GF-D8 (cell line): ENCODE measurements around the gene GULP1.
"Not testable (repeated sequence)": the region's sequence is repeated elsewhere in the genome, so short reads cannot be mapped to it uniquely, and the experiment has no call there.

Experiments used
- DNase-seq: peaks from one replicate; lab custom pipeline; 2025; lab: John Stamatoyannopoulos, UW

GULP1 gene

GRCh38 chr2:188527141-188527540 is 235.5 kb downstream of the GULP1 start:
- DNase-seq, result no peak

DNA sequence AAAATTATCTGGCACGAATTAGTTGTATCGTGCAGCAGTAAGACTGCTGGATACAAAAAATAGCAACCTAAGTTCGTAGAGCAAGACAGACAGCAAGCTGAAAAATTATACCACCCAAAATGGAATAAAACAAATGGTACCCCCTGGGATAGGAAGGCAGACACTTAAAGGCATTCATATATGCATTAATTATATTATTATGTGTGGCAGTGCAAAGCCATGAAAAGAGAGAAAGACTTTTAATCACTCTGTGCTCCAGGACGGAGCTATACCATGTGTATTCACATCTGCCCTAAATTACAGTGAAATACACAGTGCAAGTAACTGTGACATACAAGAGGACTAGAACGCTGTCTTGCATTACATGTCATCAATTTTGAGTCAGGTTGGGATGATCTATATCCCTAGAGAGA is 235.9 kb downstream of the GULP1 start:
- DNase-seq, result no peak

DNA sequence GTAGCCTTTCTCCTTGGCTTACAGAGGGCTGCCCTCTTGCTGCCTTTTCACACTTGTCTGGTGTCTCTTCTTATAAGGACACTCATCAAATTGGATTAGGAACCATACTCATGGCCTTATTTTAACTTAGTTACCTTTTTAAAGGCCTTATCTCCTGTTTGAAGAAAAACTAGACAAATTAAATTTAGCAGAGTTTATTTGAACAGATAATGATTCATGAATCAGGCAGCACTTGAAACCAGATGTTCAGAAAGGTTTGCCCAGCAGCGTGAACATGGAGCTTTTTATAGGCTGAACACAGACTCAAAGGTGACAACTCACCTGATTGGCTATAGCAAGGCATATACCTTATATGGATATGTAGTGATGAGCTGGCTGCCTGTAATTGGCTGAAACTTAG is 238.0 kb downstream of the GULP1 start:
- DNase-seq, result no peak

DNA sequence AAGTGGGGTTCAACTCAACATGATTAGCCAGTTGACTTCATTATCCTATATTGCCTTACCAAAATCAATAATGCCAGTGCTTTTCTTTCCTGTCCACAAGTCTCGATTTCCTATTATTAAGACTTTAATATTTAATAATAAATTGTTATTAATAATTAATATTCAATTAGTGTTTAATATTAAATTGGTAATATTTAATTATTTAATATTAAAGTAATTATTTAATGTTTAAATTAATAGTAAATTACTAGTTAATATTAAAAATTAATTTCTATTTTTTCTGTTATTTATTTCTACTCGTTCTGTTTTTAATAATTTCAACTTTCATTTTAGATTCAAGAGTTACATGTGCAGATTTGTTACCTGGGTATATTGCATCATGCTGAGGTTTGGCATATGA is 243.2 kb downstream of the GULP1 start:
- no peak for DNase-seq

GRCh38 chr2:188551671-188552070 is 260.0 kb downstream of the GULP1 start:
- no peak for DNase-seq

- DNase-seq, result no peak
Observed at GRCh38 chr2:188557081-188557480, 265.4 kb downstream of the GULP1 start.

- not testable (repeated sequence) for DNase-seq
Observed at GRCh38 chr2:188559455-188559854, 267.8 kb downstream of the GULP1 start.

GRCh38 chr2:188561473-188561979 is 269.9 kb downstream of the GULP1 start:
- no peak for DNase-seq

GRCh38 chr2:188569431-188570165 is 277.9 kb downstream of the GULP1 start:
- no peak for DNase-seq

DNA sequence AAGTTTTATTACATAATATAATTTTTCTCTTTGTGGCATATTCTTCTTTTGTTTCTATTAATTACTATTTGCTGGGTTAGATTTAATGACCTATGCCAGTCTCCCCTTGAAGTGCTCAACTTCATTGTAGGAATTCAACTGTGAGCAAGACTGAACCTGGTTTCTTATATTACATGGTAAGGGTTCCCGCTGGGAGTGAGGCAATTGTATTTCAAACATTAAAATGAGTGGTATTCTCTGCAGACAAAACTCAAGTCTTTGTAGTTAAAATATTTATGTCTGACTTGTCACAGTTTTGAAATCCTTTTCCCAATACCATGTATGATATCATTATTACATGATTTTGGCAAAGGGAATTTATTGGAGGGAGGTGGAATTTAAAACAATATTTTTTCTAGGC is 278.7 kb downstream of the GULP1 start:
- DNase-seq, result no peak

- no peak for DNase-seq
Observed at GRCh38 chr2:188571543-188572303, 280.0 kb downstream of the GULP1 start.

GRCh38 chr2:188572592-188572991 is 280.9 kb downstream of the GULP1 start:
- no peak for DNase-seq

- no peak for DNase-seq
Observed at GRCh38 chr2:188573453-188573852, 281.8 kb downstream of the GULP1 start.

- no peak for DNase-seq
Observed at GRCh38 chr2:188576006-188576405, 284.3 kb downstream of the GULP1 start.

- DNase-seq, result no peak
Observed at GRCh38 chr2:188576651-188577050, 285.0 kb downstream of the GULP1 start.

DNA sequence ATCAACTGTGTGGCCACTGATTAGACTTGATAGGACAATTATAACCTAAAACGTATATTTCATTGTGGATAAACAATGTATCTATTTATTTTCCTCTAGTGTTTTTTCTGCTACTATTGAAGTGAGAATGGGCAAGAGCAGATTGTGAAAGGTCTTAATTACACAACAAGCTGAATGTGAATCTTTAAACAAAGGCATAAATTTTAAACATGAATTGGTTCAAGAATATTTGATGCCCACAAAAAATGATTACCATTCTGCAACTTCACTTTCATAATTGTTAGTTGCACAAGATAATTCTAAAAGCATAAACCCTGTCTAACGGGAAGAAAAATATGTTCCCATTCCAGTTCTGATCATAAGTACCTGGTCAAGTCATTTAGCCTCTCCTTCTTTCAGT is 285.6 kb downstream of the GULP1 start:
- no peak for DNase-seq

- DNase-seq, result no peak
Observed at GRCh38 chr2:188580738-188581137, 289.1 kb downstream of the GULP1 start.

DNA sequence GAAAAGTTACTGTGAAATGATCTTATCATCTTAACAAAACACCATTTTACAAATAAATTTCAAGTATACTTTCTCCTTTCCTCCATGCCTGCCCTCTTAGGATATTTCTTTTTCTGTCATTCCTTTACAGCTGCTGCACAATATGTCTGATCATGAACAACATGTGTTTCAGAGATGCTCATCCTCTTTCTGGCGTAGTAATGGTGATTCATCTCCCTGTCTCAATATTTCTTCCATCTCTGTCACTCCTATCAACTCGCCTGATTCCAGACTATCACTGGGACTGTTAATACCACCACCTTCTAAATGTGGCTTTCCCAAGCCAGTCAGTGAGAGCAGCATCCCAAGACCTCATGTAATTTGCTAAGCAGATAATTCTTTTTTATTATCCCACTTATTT is 290.5 kb downstream of the GULP1 start:
- DNase-seq, result no peak

DNA sequence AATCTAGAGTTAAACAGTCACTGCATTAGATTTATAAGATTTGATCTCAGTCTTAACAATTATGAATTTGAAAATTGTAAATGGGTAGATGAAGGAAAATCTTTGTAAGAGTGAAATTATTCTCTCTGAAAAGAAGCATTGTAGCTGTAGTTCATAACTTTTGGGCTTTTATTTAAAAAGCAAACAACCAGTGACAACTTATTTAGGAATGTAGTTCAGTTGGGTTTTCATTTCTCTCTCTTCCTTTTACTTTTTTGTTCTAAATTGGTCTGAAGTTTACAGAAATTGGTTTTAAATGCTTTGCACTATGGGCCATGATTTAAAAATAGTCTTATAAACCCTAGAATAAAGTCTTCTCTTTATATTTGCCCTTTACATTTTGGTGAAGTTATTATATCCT is 296.6 kb downstream of the GULP1 start:
- no peak for DNase-seq

DNA sequence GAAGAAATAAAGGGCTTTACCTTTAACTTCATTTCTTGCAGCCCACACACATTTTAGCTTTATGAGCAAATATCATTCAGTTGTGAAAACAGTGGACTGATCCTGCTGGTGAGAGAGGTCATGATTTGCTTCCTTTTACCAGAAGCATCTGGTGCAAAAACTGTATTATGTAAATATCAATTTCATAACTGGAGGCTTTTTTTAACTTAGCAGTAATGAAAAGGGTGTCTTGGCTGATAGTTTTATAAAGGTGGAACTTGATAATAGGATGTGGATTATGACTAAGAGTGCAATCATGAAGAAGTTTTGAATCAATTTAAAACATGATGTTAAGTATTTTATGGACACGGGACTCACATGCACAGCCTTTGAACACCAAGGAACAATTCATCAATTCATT is 304.4 kb downstream of the GULP1 start:
- DNase-seq, result no peak

DNA sequence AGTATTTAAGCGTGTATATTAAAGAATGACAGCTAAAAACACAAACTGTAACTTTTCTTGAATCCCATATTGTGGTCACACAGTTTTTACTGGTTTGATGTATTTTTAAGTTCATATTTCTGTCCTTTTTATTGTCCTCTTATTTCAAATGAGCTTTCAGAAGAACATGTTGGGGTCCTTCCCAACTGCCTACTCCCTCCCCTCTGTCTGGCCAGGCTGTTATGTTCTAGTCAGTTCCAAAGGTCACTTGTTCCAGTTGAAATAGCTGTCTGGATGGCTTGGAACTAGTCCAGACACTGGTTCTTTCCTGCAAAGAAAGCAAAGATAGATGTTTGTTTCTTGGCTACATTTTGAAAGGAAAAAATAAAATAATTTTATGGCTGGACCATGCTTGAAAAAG is 306.9 kb downstream of the GULP1 start:
- DNase-seq, result no peak

DNA sequence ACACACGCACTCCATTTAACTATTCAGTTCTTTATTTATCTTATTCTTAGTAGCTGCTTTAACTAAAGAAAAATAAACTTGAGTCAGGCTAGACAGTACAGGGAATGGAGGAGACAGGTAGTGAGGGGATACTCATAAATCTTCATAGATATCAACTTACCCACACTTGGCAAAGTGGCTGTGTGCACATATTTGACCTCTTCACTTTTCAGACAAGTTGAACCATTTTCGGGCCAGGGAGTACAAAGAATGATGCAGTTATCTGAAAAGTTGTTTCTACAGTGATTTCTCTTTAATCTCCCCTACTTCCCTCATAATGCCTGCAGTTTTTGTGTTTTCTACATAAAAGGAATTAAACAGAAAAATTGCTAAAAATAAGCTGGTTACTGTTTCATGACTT is 307.5 kb downstream of the GULP1 start:
- no peak for DNase-seq

- DNase-seq, result no peak
Observed at GRCh38 chr2:188600536-188601210, 309.0 kb downstream of the GULP1 start.
